Measurements from ENCODE around the gene SYP.

SYP gene

DNA sequence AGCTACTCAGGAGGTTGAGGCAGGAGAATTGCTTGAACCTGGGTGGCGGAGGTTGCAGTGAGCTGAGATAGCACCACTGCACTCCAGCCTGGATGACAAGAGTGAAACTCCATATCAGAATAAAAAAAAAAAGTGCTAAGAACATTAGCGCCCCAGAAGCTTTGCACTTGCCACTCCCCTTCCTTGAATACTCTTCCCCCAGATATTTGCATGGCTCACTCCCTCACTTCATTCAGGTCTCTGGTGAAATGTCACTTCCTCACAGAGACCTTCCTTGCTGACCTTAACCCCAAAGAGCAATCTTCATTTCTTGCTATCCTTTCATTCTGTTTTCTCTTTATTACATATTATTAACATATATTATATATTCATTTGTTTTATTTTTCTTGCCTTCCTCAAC is 21.9 kb upstream of the SYP start:
- no peak for TF ChIP-seq EZH2phosphoT487 (IDR thresholded peaks at IDR 0.05; ENCODE audit: low read depth)
- TF ChIP-seq, protein P1, sequence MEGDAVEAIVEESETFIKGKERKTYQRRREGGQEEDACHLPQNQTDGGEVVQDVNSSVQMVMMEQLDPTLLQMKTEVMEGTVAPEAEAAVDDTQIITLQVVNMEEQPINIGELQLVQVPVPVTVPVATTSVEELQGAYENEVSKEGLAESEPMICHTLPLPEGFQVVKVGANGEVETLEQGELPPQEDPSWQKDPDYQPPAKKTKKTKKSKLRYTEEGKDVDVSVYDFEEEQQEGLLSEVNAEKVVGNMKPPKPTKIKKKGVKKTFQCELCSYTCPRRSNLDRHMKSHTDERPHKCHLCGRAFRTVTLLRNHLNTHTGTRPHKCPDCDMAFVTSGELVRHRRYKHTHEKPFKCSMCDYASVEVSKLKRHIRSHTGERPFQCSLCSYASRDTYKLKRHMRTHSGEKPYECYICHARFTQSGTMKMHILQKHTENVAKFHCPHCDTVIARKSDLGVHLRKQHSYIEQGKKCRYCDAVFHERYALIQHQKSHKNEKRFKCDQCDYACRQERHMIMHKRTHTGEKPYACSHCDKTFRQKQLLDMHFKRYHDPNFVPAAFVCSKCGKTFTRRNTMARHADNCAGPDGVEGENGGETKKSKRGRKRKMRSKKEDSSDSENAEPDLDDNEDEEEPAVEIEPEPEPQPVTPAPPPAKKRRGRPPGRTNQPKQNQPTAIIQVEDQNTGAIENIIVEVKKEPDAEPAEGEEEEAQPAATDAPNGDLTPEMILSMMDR (IDR thresholded peaks at IDR 0.05; ENCODE audit: low read depth, low read length): no peak
- Histone ChIP-seq H3K9me3 (ENCODE audit: insufficient read depth, low read length) (no peaks in the 10 kb centered on the region), H4K20me1 (ENCODE audit: insufficient read depth, low read length) (no peaks in the 10 kb centered on the region), H3K4me3 (ENCODE audit: low read length) (no peak overlapping the region), H3K4me1 (ENCODE audit: low read length) (peaks cover 7% of the 10 kb centered on the region), H2AFZ (ENCODE audit: low read depth, low read length) (no peak overlapping the region), H3K36me3 (replicated peaks; ENCODE audit: low read depth, low read length) (no peaks in the 10 kb centered on the region), H3K9ac (ENCODE audit: low read length) (no peak overlapping the region), H3K27ac (ENCODE audit: low read length) (no peak overlapping the region), H3K27me3 (ENCODE audit: low read depth, low read length) (no peaks in the 10 kb centered on the region), H3K79me2 (ENCODE audit: low read length) (no peaks in the 10 kb centered on the region), H3K4me2 (ENCODE audit: low read length) (no peak overlapping the region)

DNA sequence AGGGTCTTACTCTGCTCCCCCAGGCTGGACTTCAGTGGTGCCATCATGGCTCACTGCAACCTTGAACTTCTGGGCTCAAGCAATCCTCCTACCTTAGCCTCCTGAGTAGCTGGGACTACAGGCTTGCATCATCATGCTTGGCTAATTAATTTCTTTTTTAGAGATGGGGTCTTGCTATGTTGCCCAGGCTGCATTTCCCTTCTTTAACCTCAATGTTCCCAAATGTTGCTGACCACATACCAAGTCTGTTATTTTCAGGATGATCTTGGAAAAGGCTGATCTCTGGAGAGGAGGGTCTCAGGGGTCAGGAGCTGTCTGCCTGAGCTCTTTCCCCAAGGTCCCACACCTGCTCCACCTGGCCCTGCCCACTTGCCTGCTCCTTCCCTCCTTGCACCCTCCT is 20.1 kb upstream of the SYP start:
- Histone ChIP-seq H4K20me1 (ENCODE audit: insufficient read depth, low read length) (no peaks in the 10 kb centered on the region), H3K27ac (ENCODE audit: low read length) (no peak overlapping the region), H3K4me1 (ENCODE audit: low read length) (peaks cover 7% of the 10 kb centered on the region), H3K9ac (ENCODE audit: low read length) (no peak overlapping the region), H3K4me2 (ENCODE audit: low read length) (no peak overlapping the region), H3K36me3 (replicated peaks; ENCODE audit: low read depth, low read length) (no peaks in the 10 kb centered on the region), H3K79me2 (ENCODE audit: low read length) (no peaks in the 10 kb centered on the region), H3K9me3 (ENCODE audit: insufficient read depth, low read length) (no peaks in the 10 kb centered on the region), H2AFZ (ENCODE audit: low read depth, low read length) (no peak overlapping the region), H3K27me3 (ENCODE audit: low read depth, low read length) (no peaks in the 10 kb centered on the region), H3K4me3 (ENCODE audit: low read length) (no peak overlapping the region)
- TF ChIP-seq EZH2phosphoT487 (IDR thresholded peaks at IDR 0.05; ENCODE audit: low read depth): no peak
- TF ChIP-seq, protein P1 (IDR thresholded peaks at IDR 0.05; ENCODE audit: low read depth, low read length): no peak

DNA sequence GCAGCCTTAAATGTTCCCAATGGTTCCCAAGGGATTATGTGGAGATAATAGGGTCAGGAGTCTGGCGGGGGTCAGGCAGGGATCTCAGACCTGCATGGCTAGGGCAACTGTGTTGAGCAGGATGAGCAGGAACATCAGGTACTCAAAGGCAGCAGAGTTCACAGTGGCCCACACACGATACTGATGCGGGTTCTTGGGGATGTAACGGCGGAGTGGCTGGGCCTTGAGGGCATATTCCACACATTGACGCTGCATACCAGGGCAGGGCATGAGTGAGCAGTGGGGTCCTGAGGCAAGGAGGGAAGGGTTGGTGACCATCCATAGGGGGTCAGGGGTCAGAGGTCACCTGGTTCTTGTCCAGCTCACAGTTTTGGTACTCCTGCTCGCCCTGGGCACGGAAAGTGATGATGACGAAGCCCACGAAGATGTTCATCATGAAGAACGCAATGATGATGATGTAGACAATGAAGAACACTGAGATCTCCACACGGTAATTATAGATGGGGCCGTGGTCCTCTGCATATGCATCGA is 15.1 kb upstream of the SYP start:
- H3K9ac ChIP-seq (ENCODE audit: low read length): no peak overlapping the region

DNA sequence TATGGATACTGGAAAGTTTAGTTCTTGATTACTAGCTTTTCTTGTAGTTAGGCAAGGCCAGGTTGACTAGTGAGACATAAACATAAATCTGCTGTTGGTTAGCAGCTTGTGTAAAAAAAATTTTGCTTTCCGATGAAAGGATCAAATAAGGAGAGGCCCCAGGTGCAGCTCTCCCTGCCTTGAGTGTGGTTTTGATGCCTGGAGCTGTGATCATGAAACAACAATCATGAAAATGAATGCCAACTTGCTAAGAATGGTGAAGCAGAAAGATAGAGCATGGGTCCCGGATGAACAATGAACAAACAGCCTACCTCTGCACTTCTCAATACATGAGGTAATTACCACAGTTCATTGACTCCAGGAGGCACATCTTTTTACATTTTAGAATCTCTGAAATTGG is 14.4 kb upstream of the SYP start:
- Histone ChIP-seq H3K4me3 (ENCODE audit: low read length) (no peak overlapping the region), H3K27ac (ENCODE audit: low read length) (no peak overlapping the region), H4K20me1 (ENCODE audit: insufficient read depth, low read length) (no peaks in the 10 kb centered on the region), H3K79me2 (ENCODE audit: low read length) (no peaks in the 10 kb centered on the region), H3K27me3 (ENCODE audit: low read depth, low read length) (no peaks in the 10 kb centered on the region), H3K4me2 (ENCODE audit: low read length) (no peak overlapping the region), H2AFZ (ENCODE audit: low read depth, low read length) (no peak overlapping the region), H3K36me3 (replicated peaks; ENCODE audit: low read depth, low read length) (no peaks in the 10 kb centered on the region), H3K9ac (ENCODE audit: low read length) (no peak overlapping the region), H3K9me3 (ENCODE audit: insufficient read depth, low read length) (no peaks in the 10 kb centered on the region), H3K4me1 (ENCODE audit: low read length) (peaks cover 7% of the 10 kb centered on the region)
- TF ChIP-seq, protein P1 (IDR thresholded peaks at IDR 0.05; ENCODE audit: low read depth, low read length): no peak
- no peak for TF ChIP-seq EZH2phosphoT487 (IDR thresholded peaks at IDR 0.05; ENCODE audit: low read depth)

More for the DNA sequence above, 15.1 kb upstream of the SYP start:
- no peaks in the 10 kb centered on the region for H4K20me1 ChIP-seq (ENCODE audit: insufficient read depth, low read length)
- no peak overlapping the region for H3K27ac ChIP-seq (ENCODE audit: low read length)
- H3K79me2 ChIP-seq (ENCODE audit: low read length): no peaks in the 10 kb centered on the region
- no peak overlapping the region for H3K4me2 ChIP-seq (ENCODE audit: low read length)
- H3K27me3 ChIP-seq (ENCODE audit: low read depth, low read length): no peaks in the 10 kb centered on the region
- peaks cover 7% of the 10 kb centered on the region for H3K4me1 ChIP-seq (ENCODE audit: low read length)
- no peak overlapping the region for H3K4me3 ChIP-seq (ENCODE audit: low read length)
- no peak overlapping the region for H2AFZ ChIP-seq (ENCODE audit: low read depth, low read length)
- no peaks in the 10 kb centered on the region for H3K9me3 ChIP-seq (ENCODE audit: insufficient read depth, low read length)
- H3K36me3 ChIP-seq (replicated peaks; ENCODE audit: low read depth, low read length): no peaks in the 10 kb centered on the region
- TF ChIP-seq, protein P1 (IDR thresholded peaks at IDR 0.05; ENCODE audit: low read depth, low read length): no peak
- TF ChIP-seq EZH2phosphoT487 (IDR thresholded peaks at IDR 0.05; ENCODE audit: low read depth): no peak
